ENCODE data around the gene GMPR2. TPM values are rescaled to one million over a fixed set of nuclear protein-coding genes. Genes with fewer than 3 reads are reported as not detected.

GMPR2 gene
- total RNA-seq, 4 donors from 2014 or later: 68.8 to 237 (median 110) TPM

DNA sequence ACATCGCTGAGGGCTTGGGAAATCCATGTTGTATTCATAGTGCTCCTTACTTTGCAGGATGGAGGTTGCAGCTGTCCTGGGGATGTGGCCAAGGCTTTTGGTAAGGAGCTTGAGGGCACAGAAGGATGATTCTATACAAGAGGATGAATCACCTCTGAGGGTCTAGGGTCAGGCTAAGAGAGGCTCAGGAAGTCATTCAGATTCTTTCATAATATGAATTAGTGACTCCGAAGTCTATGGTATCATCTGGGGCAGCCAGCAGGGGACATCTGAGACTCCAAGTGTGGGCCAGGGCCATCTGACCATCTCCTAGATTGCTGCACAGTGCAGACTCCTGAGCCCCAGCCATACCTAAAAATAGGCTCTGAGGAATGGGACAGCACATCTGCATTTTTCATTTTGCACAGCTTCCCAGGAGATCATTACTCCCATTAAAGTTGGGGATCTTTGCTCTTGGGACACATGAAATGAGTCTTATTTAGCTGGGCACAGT lies 4.8 kb downstream of the GMPR2 start:
- intact Hi-C loops (cut with DNase I): loop anchor here (10.0 kb wide), 1 partner anchor 197 kb away; no protein-coding TSS in a partner anchor
- no peak for TF ChIP-seq POLR2A (IDR thresholded peaks at IDR 0.05)
- TF ChIP-seq, protein P1, sequence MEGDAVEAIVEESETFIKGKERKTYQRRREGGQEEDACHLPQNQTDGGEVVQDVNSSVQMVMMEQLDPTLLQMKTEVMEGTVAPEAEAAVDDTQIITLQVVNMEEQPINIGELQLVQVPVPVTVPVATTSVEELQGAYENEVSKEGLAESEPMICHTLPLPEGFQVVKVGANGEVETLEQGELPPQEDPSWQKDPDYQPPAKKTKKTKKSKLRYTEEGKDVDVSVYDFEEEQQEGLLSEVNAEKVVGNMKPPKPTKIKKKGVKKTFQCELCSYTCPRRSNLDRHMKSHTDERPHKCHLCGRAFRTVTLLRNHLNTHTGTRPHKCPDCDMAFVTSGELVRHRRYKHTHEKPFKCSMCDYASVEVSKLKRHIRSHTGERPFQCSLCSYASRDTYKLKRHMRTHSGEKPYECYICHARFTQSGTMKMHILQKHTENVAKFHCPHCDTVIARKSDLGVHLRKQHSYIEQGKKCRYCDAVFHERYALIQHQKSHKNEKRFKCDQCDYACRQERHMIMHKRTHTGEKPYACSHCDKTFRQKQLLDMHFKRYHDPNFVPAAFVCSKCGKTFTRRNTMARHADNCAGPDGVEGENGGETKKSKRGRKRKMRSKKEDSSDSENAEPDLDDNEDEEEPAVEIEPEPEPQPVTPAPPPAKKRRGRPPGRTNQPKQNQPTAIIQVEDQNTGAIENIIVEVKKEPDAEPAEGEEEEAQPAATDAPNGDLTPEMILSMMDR (IDR thresholded peaks at IDR 0.05): no peak
- WGBS, 2 donors: 83 to 100% methylated on average over 2 of the region's 2 CpGs
- H3K9me3 ChIP-seq: no peaks in the 10 kb centered on the region
- no peaks in the 10 kb centered on the region for H3K27me3 ChIP-seq
- H3K36me3 ChIP-seq: peaks cover 50 to 57% of the 10 kb centered on the region in 2 donors
- no peak overlapping the region for H3K4me3 ChIP-seq (replicated peaks in 1 of 3)
- no peak for DNase-seq
- H3K27ac ChIP-seq: no peak overlapping the region
- H3K4me1 ChIP-seq: peaks cover 21 to 43% of the 10 kb centered on the region in 2 donors

DNA sequence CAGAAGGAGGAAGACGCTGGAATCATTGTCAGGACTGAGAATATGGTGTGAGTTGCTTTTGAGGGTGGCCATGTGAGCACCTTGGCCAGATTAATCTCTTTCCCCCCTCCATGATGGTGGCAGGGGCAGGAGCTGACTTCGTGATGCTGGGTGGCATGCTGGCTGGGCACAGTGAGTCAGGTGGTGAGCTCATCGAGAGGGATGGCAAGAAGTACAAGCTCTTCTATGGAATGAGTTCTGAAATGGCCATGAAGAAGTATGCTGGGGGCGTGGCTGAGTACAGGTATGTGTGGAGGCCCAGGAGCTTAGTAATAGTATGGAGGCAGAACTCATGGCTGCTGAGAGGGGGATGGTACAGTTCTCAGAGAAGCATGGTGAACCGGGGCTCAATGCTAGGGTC lies 5.4 kb downstream of the GMPR2 start:
- intact Hi-C loops (cut with DNase I): loop anchor here (10.0 kb wide), 1 partner anchor 197 kb away; no protein-coding TSS in a partner anchor
- DNase-seq: no peak
- H3K27ac ChIP-seq: no peak overlapping the region
- H3K27me3 ChIP-seq: no peaks in the 10 kb centered on the region
- peaks cover 50 to 57% of the 10 kb centered on the region in 2 donors for H3K36me3 ChIP-seq
- H3K9me3 ChIP-seq: no peaks in the 10 kb centered on the region
- no peak for TF ChIP-seq POLR2A (IDR thresholded peaks at IDR 0.05)
- TF ChIP-seq, protein P1 (IDR thresholded peaks at IDR 0.05): no peak
- H3K4me3 ChIP-seq (replicated peaks in 1 of 3): no peak overlapping the region
- peaks cover 19 to 42% of the 10 kb centered on the region in 2 donors for H3K4me1 ChIP-seq
- WGBS, 2 donors: 88 to 93% methylated on average over 5 of the region's 5 CpGs

DNA sequence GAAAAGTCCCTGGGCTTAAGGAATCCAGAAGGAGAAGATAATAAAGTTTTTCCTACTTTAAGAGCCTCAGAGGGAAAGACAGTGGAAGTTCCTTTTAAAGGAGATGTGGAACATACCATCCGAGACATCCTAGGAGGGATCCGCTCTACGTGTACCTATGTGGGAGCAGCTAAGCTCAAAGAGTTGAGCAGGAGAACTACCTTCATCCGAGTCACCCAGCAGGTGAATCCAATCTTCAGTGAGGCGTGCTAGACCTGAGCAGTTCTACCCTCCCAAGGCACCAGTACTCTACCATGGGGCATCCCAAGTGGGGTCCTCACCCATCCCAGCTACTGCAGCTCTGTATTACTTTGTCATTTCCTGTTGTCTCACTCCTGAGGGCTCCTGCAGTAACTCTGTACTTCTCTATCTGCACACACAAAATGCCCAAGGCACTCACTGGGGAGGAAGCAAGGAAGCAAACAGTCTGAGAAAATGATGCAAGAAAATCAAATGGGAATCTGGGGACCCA lies 5.9 kb downstream of the GMPR2 start:
- TF ChIP-seq POLR2A (IDR thresholded peaks at IDR 0.05): no peak
- TF ChIP-seq, protein P1 (IDR thresholded peaks at IDR 0.05): no peak
- H3K27ac ChIP-seq: no peak overlapping the region
- H3K9me3 ChIP-seq: no peaks in the 10 kb centered on the region
- WGBS, 2 donors: 92 to 94% methylated on average over 4 to 5 of the region's 5 CpGs
- intact Hi-C loops (cut with DNase I): loop anchor here (10.0 kb wide), 1 partner anchor 196 kb away; no protein-coding TSS in a partner anchor
- peaks cover 19 to 42% of the 10 kb centered on the region in 2 donors for H3K4me1 ChIP-seq
- H3K36me3 ChIP-seq: peaks cover 50 to 57% of the 10 kb centered on the region in 2 donors
- no peaks in the 10 kb centered on the region for H3K27me3 ChIP-seq
- no peak overlapping the region for H3K4me3 ChIP-seq (replicated peaks in 1 of 3)
- no peak for DNase-seq

DNA sequence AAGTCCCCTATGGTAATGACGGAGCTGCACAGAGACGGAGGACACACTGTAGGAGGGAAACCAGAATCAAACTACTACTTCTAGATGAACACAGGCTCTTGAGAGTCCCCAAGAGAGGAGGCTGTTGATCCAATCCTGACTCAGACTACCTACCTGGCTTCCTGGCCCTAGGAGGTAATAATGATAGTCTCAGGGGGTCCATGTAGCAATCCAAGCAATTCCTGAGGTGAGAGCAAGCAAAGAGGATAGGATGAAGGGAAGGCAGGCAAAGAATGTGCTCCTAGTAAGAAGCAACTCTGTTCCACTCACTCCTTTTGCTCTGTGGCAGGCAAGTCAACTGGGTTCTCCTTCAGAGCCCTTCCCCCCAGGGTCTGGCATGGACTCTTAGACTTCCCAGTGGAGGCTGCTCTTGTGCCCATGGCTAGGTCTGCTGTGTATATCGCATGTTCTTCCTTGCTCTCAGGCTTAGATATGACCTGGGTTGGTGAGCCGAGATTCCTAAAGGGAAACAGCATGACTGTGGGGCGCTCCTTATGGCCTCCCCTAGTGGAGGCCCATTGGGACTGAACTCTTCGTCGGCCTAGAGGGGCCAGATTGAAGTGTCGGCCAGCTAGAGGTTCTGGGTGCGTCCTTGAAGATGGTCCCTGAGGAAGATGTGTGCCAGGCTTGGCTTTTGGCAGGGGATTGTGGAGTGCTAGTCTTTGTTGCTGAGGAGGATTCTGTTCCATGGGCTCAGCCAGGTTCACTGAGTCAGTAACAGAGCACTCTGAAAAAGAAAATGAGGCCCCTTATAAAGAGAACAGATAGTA lies 7.6 kb downstream of the GMPR2 start:
- Histone ChIP-seq H3K4me1 (peaks cover 18 to 32% of the 10 kb centered on the region in 2 donors), H3K9me3 (no peaks in the 10 kb centered on the region), H3K4me3 (replicated peaks in 1 of 3) (no peak overlapping the region), H3K27me3 (no peaks in the 10 kb centered on the region), H3K36me3 (peaks cover 50 to 57% of the 10 kb centered on the region in 2 donors), H3K27ac (no peak overlapping the region)
- DNase-seq: no peak
- intact Hi-C loops (cut with DNase I): no loop called here
- TF ChIP-seq, protein P1 (IDR thresholded peaks at IDR 0.05): no peak
- TF ChIP-seq POLR2A (IDR thresholded peaks at IDR 0.05): no peak
- 77 to 93% methylated on average over 9 of the region's 9 CpGs for WGBS, 2 donors

All from thyroid gland (tissue), 4 donors.